ENCODE results near the gene NAMPT.
"Not testable (repeated sequence)": the region's sequence is repeated elsewhere in the genome, so short reads cannot be mapped to it uniquely, and the experiment has no call there.

Gene NAMPT

GRCh38 chr7:106231856-106232490 lies 52.8 kb downstream of the NAMPT start:
- no peak for DNase-seq (ENCODE audit: low read depth in 2 of 2)

GRCh38 chr7:106225856-106226255 lies 58.9 kb downstream of the NAMPT start:
- no peak for DNase-seq (ENCODE audit: low read depth in 2 of 2)

- no peak for DNase-seq (ENCODE audit: low read depth in 2 of 2)
Observed at GRCh38 chr7:106224797-106225196, 60.0 kb downstream of the NAMPT start.

GRCh38 chr7:106223156-106223555 lies 61.6 kb downstream of the NAMPT start:
- DNase-seq (ENCODE audit: low read depth in 2 of 2), result no peak

GRCh38 chr7:106222545-106222944 lies 62.2 kb downstream of the NAMPT start:
- no peak for DNase-seq (ENCODE audit: low read depth in 2 of 2)

GRCh38 chr7:106220307-106220706 lies 64.5 kb downstream of the NAMPT start:
- DNase-seq (ENCODE audit: low read depth in 2 of 2), result no peak

GRCh38 chr7:106219170-106219569 lies 65.6 kb downstream of the NAMPT start:
- DNase-seq (ENCODE audit: low read depth in 2 of 2), result no peak

- DNase-seq (ENCODE audit: low read depth in 2 of 2), result no peak
Observed at GRCh38 chr7:106218546-106218945, 66.2 kb downstream of the NAMPT start.

- no peak for DNase-seq (ENCODE audit: low read depth in 2 of 2)
Observed at GRCh38 chr7:106216923-106217542, 67.8 kb downstream of the NAMPT start.

GRCh38 chr7:106216517-106216922 lies 68.3 kb downstream of the NAMPT start:
- no peak for DNase-seq (ENCODE audit: low read depth in 2 of 2)

- no peak for DNase-seq (ENCODE audit: low read depth in 2 of 2)
Observed at GRCh38 chr7:106215868-106216516, 68.8 kb downstream of the NAMPT start.

- DNase-seq (ENCODE audit: low read depth in 2 of 2), result not testable (repeated sequence)
Observed at GRCh38 chr7:106208944-106209343, 75.8 kb downstream of the NAMPT start.

- DNase-seq (ENCODE audit: low read depth in 2 of 2), result no peak
Observed at GRCh38 chr7:106206826-106207541, 77.8 kb downstream of the NAMPT start.

- DNase-seq (ENCODE audit: low read depth in 2 of 2), result no peak
Observed at GRCh38 chr7:106205621-106206222, 79.1 kb downstream of the NAMPT start.

GRCh38 chr7:106203473-106203872 lies 81.3 kb downstream of the NAMPT start:
- DNase-seq (ENCODE audit: low read depth in 2 of 2), result no peak

- no peak for DNase-seq (ENCODE audit: low read depth in 2 of 2)
Observed at GRCh38 chr7:106201164-106201563, 83.6 kb downstream of the NAMPT start.

- no peak for DNase-seq (ENCODE audit: low read depth in 2 of 2)
Observed at GRCh38 chr7:106199813-106200364, 84.9 kb downstream of the NAMPT start.

GRCh38 chr7:106199024-106199423 lies 85.8 kb downstream of the NAMPT start:
- DNase-seq (ENCODE audit: low read depth in 2 of 2), result no peak
